Nucleus accumbens (tissue), 56 donors: ENCODE results near the gene MYMX.
"Not testable (repeated sequence)": the region's sequence is repeated elsewhere in the genome, so short reads cannot be mapped to it uniquely, and the experiment has no call there.

ENCODE experiments used
- DNase-seq, 56 donors: peaks; one replicate each; lab custom pipeline; 2025; lab: John Stamatoyannopoulos, UW

The MYMX gene

DNA sequence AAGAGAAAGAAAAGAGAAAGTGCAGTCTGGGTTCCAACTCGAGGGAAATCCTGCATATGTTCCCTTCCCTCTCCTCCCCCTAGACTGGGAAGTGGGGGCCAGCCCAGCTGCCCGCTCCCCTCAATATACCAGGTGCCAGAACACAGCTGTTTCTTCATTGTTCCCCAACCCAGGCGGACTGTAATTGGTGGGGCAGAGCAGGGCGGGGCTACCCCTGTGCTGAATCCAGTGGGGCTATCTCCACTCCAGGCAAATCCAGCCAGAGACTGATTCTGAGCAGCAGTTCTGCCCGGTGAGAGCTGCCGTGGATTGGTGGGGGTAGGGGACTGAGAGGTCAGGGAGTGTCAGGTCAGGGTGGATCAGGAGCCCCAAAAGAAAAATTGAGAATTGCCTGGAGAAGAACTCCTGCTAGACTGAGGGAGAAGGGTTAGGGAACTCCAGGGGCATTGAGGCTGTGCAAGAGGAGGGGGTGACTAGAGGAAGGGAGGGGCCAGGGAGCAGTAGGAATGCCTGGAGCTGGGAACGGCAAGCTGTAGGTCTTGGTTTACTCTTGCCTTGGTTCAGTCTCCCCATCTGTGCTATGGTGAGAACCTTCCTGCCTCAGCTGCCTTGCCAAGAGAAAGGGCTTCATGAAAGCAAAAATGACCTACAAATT, at the start of gene MYMX:
MYMX (plus strand) TSS at position 250 of the 655 bp plus-strand sequence. CDS start 546 bp downstream, outside the sequence.
- no peak for DNase-seq

DNA sequence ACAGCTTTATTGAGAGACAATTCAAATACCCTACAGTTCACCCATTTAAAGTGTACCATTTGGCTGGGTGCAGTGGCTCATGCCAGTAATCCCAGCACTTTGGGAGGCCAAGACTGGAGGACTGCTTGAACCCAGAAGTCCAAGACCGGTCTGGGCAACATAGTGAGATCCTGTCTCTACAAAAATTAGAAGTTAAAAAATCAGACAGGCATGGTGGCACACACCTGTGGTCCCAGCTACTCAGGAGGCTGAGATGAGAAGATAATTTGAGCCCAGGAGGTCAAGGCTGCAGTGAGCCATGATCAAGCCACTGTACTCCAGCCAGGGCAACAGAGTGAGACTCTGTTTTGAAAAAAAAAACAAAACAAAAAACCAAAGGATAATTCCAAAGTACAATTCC, 49.2 kb upstream of the MYMX start:
- no peak for DNase-seq

DNA sequence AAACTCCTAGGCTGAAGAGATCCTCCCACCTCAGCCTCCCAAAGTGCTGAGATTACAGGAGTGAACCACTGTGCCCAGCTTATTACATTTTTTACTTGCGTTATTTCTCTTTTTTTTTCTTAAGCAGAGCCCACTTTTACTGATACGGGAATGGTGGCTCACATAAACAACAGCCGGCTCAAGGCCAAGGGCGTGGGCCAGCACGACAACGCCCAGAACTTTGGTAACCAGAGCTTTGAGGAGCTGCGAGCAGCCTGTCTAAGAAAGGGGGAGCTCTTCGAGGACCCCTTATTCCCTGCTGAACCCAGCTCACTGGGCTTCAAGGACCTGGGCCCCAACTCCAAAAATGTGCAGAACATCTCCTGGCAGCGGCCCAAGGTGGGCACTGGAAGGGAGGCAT, 47.6 kb upstream of the MYMX start:
- DNase-seq = no peak

DNA sequence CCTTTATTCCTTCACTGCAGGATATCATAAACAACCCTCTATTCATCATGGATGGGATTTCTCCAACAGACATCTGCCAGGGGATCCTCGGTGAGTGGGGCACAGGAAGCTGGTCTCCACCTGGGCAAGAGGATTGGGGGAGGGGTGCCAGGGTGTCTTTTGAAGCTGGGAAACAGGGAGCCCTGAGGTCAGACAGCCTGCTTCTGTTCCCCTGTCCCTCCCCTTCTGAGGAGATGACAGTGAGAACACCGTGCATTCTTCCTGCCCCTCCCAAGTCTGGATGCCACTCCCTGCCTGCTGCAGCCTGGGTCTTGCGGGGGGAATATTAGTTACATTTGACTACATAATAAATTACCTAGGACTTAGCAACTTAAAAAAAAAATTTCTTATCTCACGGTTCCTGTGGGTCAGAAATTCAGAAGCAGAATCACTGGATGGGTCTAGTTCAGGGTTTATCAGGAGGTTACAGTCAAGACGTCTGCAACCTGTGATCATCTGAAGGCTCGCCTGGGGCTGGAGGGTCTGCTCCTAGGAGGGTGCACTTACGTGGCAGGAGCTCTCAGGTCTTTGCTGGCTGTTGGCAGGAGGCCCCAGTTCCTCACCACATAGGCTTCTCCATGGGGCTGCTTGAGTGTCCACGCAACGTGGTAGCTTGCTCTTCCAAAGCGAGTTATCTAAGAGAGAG, 46.7 kb upstream of the MYMX start:
- no peak for DNase-seq

DNA sequence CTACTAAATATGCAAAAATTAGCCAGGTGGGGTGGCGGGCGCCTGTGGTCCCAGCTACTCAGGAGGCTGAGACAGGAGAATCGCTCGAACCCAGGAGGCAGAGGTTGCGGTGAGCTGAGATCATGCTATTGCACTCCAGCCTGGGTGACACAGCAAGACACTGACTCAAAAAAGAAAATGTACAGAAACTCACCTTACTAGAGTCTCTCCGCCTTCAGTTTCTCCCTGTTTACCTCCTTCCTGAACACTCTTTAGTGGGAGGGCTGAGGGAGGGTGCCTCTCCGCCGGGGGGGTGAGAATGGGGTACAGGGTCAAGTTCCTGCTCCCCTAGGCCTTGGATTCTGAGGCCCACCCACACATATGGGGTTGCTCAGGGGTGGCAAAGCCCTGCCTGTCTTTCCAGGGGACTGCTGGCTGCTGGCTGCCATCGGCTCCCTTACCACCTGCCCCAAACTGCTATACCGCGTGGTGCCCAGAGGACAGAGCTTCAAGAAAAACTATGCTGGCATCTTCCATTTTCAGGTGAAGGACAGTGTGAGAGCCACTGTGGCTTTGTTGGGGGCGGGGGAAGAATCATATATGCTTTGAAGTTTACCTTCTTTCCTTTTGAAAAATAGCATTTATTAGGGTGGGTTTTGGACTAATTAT, 44.7 kb upstream of the MYMX start:
- DNase-seq = no peak

DNA sequence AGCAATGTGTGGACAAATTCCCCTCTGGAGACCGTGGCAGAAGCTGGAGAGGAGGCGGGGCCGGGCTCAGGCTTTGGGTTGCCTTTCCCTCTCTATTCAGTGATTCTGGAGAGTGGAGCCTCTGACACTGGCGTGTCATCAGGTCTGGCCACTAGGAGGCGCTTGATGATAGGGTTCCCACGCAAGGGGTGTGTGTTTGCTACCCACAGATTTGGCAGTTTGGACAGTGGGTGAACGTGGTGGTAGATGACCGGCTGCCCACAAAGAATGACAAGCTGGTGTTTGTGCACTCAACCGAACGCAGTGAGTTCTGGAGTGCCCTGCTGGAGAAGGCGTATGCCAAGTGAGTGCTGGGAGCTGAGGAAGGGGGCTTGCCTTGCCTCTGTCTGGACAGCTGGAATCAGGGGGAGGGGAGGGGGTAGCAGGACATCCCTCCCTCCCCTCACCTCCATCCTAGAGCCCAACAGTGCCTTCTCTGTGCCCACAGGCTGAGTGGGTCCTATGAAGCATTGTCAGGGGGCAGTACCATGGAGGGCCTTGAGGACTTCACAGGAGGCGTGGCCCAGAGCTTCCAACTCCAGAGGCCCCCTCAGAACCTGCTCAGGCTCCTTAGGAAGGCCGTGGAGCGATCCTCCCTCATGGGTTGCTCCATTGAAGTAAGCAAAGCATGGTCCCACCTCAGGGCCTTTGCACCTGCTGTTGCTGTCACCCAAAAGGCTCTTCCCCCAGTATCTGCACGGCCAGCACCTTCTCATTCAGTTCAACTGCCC, 43.8 kb upstream of the MYMX start:
- DNase-seq = peak in 52 of 56 donors; percentile 6 to 89 (median 53)

DNA sequence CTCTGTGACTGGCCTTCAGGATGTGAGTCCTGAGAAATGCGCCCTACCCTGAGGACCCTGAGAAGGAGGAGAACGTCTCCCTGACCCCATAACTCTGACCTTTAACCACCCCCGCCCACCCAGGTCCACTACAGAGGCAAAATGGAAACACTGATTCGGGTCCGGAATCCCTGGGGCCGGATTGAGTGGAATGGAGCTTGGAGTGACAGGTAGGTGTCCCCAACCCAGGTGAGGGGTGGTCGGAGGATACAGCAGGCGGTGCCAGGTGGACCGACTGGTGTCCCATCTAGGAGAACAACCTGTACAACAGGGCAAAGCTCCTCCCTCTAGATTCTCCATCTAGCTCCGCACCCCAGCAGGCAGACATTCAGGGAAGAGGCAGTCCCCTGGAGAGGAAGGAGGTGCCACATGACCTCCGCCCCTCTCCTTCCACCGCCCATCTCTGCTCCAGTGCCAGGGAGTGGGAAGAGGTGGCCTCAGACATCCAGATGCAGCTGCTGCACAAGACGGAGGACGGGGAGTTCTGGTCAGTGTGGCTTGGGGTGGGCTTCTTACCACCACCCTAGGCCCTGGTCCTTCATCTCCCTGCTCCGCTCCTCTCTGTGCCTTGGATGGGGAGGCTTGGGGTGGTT, 40.5 kb upstream of the MYMX start:
- DNase-seq = no peak

DNA sequence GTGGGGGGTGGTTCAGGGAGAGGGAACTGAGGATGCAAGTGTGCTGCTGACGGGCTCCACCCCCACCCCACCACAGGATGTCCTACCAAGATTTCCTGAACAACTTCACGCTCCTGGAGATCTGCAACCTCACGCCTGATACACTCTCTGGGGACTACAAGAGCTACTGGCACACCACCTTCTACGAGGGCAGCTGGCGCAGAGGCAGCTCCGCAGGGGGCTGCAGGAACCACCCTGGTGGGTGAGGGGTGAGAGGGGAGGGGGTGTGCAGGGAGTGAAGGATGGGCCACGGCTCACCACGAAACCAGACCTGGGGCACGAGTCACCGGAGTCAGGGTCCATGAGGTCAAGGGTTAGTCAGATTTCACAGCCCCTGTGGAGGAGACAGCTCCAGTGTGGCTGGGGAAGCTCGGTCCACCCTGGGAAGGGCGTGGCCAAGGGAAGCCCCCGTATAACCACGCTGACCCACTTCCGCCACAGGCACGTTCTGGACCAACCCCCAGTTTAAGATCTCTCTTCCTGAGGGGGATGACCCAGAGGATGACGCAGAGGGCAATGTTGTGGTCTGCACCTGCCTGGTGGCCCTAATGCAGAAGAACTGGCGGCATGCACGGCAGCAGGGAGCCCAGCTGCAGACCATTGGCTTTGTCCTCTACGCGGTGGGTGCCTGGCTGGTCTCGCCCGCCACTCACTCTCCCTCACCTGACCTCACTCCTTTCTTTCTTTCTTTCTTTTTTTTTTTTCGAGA, 39.8 kb upstream of the MYMX start:
- DNase-seq = no peak

DNA sequence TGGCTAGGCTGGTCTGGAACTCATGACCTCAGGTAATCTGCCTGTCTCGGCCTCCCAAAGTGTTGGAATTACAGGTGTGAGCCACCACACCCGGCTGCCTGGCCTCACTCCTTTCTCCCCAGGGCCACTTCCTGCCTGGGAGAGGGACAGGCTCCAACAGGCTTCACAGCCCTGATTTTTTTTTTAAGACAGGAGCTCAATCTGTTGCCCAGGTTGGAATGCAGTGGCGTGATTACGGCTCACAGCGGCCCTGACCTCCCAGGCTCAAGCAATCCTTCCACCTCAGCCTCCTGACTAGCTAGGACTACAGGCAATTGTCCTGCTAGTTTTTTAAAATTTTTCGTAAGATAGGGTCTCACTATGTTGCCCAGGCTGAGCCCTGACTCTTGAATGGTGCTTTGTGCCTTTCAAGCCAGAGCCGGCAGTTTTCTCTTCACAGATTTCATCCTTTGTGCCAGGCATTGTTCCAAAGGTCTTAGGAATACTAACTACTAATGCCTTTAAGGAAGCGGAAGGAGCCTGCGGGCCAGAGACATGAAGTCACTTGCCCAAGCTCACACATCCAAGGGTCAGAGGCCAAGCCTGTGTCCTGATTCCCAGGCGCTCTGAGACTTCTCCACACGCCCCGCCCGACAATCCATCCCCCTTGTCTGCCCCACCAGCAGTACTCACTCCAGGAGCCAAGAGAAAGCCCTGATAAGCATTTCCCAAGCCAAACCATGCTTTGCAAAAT, 38.9 kb upstream of the MYMX start:
- DNase-seq = no peak

DNA sequence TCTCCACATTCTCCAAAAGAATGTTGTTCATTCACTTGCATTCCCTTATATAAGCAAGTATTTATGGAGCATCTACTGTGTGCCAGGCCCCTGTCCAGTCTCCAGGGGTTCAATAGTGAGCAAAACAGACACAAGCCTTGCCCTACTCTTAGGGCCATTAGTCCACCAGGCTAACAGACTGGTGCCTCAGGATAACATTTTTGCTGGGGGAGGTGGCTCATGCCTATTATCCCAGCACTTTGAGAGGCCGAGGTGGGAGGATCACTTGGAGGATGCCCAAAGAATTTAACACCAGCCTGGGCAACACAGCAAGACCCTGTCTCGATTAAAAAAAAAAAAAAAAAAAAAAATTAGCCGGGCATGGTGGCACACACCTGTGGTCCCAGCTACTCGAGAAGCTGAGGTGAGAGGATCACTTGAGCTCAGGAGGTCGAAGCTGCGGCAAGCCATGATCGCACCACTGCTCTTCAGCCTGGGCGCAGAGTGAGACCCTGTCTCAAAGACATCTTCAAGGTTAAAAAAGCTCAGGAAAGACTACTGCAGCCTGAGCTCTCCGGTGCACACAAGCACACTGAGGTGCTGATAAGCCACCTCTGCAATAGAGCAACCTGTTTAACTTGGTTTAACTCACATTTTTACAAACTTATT, 38.2 kb upstream of the MYMX start:
- no peak for DNase-seq

DNA sequence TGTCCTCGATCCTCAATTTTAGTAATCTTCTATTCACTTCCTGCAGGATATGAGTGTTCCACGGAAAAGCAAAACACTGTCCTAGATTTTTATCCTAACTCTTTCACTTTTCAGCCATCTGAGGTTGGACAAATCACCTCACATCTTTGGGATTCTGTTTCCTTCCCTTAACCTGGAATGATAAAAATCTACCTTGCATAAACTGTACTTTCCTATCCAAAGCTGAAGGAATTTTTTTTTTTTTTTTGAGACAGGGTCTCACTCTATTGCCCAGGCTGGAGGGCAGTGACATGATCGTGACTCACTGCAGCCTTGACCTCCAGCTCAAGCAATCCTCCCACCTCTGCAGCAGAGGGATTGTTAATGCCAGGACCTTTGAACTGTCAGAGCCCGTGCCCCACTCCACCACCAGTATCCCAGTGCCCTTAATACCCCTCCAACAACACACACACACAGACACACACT, 37.6 kb upstream of the MYMX start:
- DNase-seq = no peak

DNA sequence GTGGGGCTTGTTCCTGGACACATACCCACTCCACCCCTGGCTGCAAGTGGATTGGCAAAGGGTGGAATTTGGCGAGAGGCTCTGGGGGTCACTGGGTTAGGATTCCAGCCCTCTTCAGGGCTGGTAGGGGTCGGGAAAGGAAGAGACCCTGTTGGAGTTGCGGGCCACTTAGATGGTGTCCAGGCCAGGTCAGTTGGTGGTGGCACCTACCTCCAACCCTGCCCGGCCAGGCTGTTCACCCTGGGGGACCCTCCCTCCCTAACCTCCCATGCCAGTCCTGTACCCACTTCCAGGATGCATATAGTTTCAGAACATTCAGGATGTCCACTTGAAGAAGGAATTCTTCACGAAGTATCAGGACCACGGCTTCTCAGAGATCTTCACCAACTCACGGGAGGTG, 37.1 kb upstream of the MYMX start:
- DNase-seq = no peak

DNA sequence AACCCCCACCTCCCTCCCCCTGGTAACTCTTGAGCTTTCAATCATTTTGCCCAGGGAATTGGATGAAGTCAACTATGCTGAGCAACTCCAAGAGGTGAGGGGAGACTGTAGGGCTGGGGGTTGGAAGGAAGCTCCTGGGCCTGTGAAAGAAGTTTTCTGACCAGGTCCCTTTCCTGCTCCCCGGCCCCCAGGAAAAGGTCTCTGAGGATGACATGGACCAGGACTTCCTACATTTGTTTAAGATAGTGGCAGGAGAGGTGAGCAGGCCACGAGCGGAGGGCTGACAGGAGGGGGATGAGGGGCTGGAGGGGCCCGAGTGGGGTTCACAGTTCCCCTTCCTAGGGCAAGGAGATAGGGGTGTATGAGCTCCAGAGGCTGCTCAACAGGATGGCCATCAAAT, 36.3 kb upstream of the MYMX start:
- no peak for DNase-seq

DNA sequence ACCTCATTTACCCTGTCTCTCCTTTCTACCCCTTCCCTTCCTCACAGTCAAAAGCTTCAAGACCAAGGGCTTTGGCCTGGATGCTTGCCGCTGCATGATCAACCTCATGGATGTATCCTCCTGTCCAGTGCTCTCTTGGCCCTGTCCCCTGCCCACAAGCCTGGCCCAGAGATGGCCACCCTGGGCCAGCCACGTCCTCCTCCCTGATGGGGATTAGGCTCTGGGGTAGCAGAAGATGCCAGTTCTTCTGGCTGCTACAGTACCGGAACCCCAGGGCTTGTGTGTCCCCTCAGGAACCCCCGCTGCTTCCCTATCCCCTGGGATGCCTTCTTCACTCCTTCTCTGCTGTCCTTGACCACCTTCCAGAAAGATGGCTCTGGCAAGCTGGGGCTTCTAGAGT, 35.8 kb upstream of the MYMX start:
- DNase-seq = no peak

DNA sequence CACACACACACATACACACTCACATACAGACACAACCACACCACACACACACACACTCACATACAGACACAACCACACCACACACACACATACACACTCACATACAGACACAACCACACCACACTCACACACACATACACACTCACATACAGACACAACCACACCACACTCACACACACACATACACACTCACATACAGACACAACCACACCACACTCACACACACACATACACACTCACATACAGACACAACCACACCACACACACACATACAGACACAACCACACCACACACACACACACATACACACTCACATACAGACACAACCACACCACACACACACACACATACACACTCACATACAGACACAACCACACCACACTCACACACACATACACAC, 34.9 kb upstream of the MYMX start:
- DNase-seq = not testable (repeated sequence)

DNA sequence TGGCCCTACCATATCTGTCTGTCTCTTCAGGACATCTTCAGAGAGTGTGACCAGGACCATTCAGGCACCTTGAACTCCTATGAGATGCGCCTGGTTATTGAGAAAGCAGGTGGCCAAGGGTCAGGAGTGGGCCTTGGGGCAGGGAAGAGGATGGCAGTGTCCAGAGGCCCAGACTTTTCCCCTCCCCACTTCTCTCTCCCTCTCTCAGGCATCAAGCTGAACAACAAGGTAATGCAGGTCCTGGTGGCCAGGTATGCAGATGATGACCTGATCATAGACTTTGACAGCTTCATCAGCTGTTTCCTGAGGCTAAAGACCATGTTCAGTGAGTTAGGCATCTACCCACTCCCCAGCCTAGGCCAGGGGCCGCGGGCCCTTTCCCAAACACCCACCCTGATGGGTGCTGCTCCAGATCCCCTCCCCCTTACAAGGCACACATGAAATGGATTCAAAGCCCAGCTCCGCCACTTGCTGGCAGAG, 33.8 kb upstream of the MYMX start:
- DNase-seq = no peak

DNA sequence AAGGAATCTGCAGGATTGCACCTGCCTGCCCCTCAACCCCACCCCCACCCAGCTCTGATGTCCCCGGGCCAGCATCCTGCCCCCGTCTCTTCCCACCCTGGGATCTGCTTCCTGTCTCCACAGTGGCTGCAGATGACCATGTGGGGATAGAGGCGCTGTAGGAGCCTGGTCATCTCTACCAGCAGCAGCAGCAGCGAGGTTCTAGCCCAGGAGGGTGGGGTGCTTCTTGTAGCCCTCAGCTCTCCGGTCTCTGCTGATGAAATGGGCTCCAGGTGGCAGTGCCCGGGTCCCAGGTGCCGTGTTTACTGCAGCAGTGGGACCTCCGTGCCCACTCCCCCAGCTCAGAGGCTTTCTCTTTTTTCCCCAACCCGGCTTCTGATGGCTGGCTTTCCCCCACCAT, 32.9 kb upstream of the MYMX start:
- DNase-seq = no peak

DNA sequence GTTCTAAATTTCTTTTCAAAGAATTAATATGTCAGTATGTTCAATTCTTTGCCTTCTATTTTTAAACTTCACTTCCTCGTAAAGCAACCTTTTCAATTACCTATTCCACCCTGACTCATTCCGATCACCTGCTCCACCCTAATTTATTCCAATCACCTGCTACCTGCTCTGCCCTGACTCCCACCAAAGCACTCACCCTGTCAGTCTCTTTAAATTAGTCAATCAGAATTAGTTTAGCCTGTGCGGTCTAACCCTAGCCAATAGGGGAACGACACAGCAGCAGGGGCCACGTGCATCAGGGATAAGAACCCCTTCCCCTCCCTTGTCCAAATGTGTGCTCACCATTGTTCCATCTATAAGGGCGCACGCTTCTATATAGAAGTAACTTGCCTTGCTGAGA, 31.4 kb upstream of the MYMX start:
- DNase-seq = peak in 15 of 56 donors; percentile 3 to 61 (median 29)
